Gastrocnemius medialis (tissue), 4 donors: ENCODE results near the gene PLLP. TPM values are rescaled to one million over a fixed set of nuclear protein-coding genes. Genes with fewer than 3 reads are reported as not detected.

Experiments
- ATAC-seq, 2 donors: fragments of 150-250 bp; one replicate each; pipeline ENCODE4 v1.9.1; 2016
- DNase-seq, 2 donors: peaks; one replicate each; pipeline ENCODE4 v3.0.0-alpha.2; 2019
- H3K27ac ChIP-seq, 4 donors: fragments of 200-600 bp; sonication (generic); 1 replicate in 1 of 4; 2 replicates in 3 of 4; pipeline ENCODE4 v1.5.1; 2016 to 2018; ENCODE audit warnings: mild to moderate bottlenecking in 2 of 4, moderate library complexity in 1 of 4
- H3K27me3 ChIP-seq, 3 donors: fragments of 200-600 bp; sonication (generic) in 2 of 3; 1 replicate in 1 of 3; 2 replicates in 2 of 3; pipeline versions ENCODE4 v1.5.1 to v1.6.0; 2016 to 2019; ENCODE audit warnings: mild to moderate bottlenecking in 1 of 3, moderate library complexity in 1 of 3
- H3K36me3 ChIP-seq, 2 donors: fragments of 200-600 bp; sonication (generic) in 1 of 2; one replicate each; pipeline ENCODE4 v1.5.1; 2017 to 2018
- H3K4me1 ChIP-seq, 2 donors: fragments of 200-600 bp; sonication (generic) in 1 of 2; one replicate each; pipeline ENCODE4 v1.5.1; 2016 to 2017; ENCODE audit warnings: mild to moderate bottlenecking in 2 of 2
- H3K4me3 ChIP-seq, 4 donors: fragments of 200-600 bp; sonication (generic) in 3 of 4; 1 replicate in 1 of 4; 2 replicates in 3 of 4; pipeline ENCODE4 v1.5.1; 2016 to 2019; ENCODE audit warnings: mild to moderate bottlenecking in 2 of 4
- H3K9me3 ChIP-seq, 3 donors: fragments of 200-600 bp; sonication (generic) in 2 of 3; 1 replicate in 1 of 3; 2 replicates in 2 of 3; pipeline ENCODE4 v1.5.1; 2016 to 2019
- CTCF ChIP-seq, 5 experiments: fragments of 450-650 bp in 3 of 5; fragments of 200-600 bp in 2 of 5; sonication (generic) in 2 of 5; IDR thresholded peaks in 4 of 5; conservative IDR thresholded peaks in 1 of 5; 1 replicate in 4 of 5; 2 replicates in 1 of 5; pipeline ENCODE4 v1.5.1; 2016 to 2019; ENCODE audit warnings: antibody characterized with exemption in 5 of 5, mild to moderate bottlenecking in 3 of 5, moderate library complexity in 3 of 5
- POLR2A ChIP-seq, 2 donors: fragments of 450-650 bp; IDR thresholded peaks; one replicate each; pipeline ENCODE4 v1.6.1; 2017; ENCODE audit warnings: antibody characterized with exemption in 2 of 2, mild to moderate bottlenecking in 2 of 2, moderate library complexity in 2 of 2
- in situ Hi-C, 4 donors: fragments of 200-750 bp; cut with MboI; loops; one replicate each; pipeline versions ENCODE4 v1.15.0 to v1.8.0; 2017; ENCODE audit warnings: low sequenced_read_pairs in 4 of 4
- intact Hi-C: fragments of 100-400 bp; cut with DNase I; formaldehyde crosslinking; loops from one replicate; pipeline ENCODE4 v1.15.1; 2023; ENCODE audit warnings: low total_unique reads
- total RNA-seq, 4 donors: library from RNA; depleted of rRNA; stranded (reverse); fragments of >200 nt; gene quantifications; one replicate each; pipeline versions ENCODE4 v1.1.0 to v1.2.3, GENCODE V29; 2016

Gene PLLP
- total RNA-seq, 4 donors from 2014 or later, result 1.2 to 6.2 (median 4.7) TPM

GRCh38 chr16:57223057-57223456 is 61.4 kb downstream of the PLLP start:
- intact Hi-C loops, result no loop called here
- Histone ChIP-seq H3K4me3 (no peak overlapping the region), H3K36me3 (peaks cover 3 to 94% of the 10 kb centered on the region in 2 donors), H3K27ac (no peak overlapping the region), H3K9me3 (no peaks in the 10 kb centered on the region), H3K4me1 (no peaks in the 10 kb centered on the region), H3K27me3 (no peaks in the 10 kb centered on the region)
- no peak for ATAC-seq
- no peak for TF ChIP-seq POLR2A (IDR thresholded peaks at IDR 0.05)
- TF ChIP-seq CTCF (IDR thresholded peaks at IDR 0.05 in 4 of 5, conservative IDR thresholded peaks at IDR 0.05 in 1 of 5), result no peak
- DNase-seq, result no peak
- in situ Hi-C loops, result no loop called here

- H3K4me1 ChIP-seq, result no peaks in the 10 kb centered on the region
- peaks cover 10 to 96% of the 10 kb centered on the region in 2 donors for H3K36me3 ChIP-seq
- DNase-seq (no peak), ATAC-seq (no peak)
- no peak overlapping the region for H3K27ac ChIP-seq
- TF ChIP-seq POLR2A (IDR thresholded peaks at IDR 0.05), result no peak
- TF ChIP-seq CTCF (IDR thresholded peaks at IDR 0.05 in 4 of 5, conservative IDR thresholded peaks at IDR 0.05 in 1 of 5), result no peak
- peaks cover 0 to 15% (median 5%) of the 10 kb centered on the region in 3 donors for H3K9me3 ChIP-seq
- in situ Hi-C loops, result no loop called here
- H3K27me3 ChIP-seq, result no peaks in the 10 kb centered on the region
- H3K4me3 ChIP-seq, result no peak overlapping the region
- intact Hi-C loops, result no loop called here
Observed at GRCh38 chr16:57216968-57217367, 67.5 kb downstream of the PLLP start.

GRCh38 chr16:57213462-57213861 is 71.0 kb downstream of the PLLP start:
- Histone ChIP-seq H3K4me3 (no peak overlapping the region), H3K9me3 (peaks cover 0 to 15% (median 5%) of the 10 kb centered on the region in 3 donors), H3K36me3 (peaks cover 10 to 96% of the 10 kb centered on the region in 2 donors), H3K4me1 (no peaks in the 10 kb centered on the region), H3K27ac (no peak overlapping the region), H3K27me3 (no peaks in the 10 kb centered on the region)
- DNase-seq (no peak), ATAC-seq (no peak)
- in situ Hi-C loops, result no loop called here
- TF ChIP-seq POLR2A (IDR thresholded peaks at IDR 0.05), result no peak
- TF ChIP-seq CTCF (IDR thresholded peaks at IDR 0.05 in 4 of 5, conservative IDR thresholded peaks at IDR 0.05 in 1 of 5), result no peak
- intact Hi-C loops, result no loop called here

GRCh38 chr16:57209780-57210179 is 74.7 kb downstream of the PLLP start:
- peaks cover 3 to 87% of the 10 kb centered on the region in 2 donors for H3K36me3 ChIP-seq

More at GRCh38 chr16:57209780-57210179, 74.7 kb downstream of the PLLP start:
- ATAC-seq (no peak), DNase-seq (no peak)
- H3K9me3 ChIP-seq, result no peaks in the 10 kb centered on the region
- H3K4me3 ChIP-seq, result no peak overlapping the region
- intact Hi-C loops (no loop called here), in situ Hi-C loops (no loop called here)
- no peak overlapping the region for H3K27ac ChIP-seq
- H3K27me3 ChIP-seq, result no peaks in the 10 kb centered on the region
- no peaks in the 10 kb centered on the region for H3K4me1 ChIP-seq
- TF ChIP-seq CTCF (IDR thresholded peaks at IDR 0.05 in 4 of 5, conservative IDR thresholded peaks at IDR 0.05 in 1 of 5) (no peak), POLR2A (IDR thresholded peaks at IDR 0.05) (no peak)
